HG02678 (cell line): Measurements from ENCODE around the gene FER.
A peak's percentile ranks its signal among the peaks of the same experiment; 100 is the strongest.

Experiments
- ATAC-seq: cut with Tn5 transposase; IDR thresholded peaks from one replicate; pipeline ENCODE4 v1.9.1; 2021; ENCODE audit warnings: mild to moderate bottlenecking, moderate library complexity; ENCODE audit not compliant: unreplicated experiment

FER gene

DNA sequence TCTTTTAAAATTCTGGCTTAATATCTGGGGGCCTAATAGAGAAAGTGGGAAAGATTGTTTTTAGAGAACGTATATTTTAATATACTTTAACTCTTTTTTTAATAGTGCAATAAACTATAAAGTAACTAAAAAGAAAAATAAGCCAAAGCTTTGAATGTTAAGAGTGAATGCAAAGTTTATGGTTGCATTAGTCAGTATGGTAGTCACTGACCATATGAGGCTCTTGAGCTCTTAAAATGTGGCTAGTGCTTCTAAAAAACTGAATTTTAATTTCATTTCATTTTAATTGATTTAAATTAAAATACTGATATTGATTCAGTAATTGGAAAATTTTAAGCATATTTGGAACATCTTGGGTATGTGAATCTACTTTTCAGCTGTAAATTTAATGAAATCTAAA is 351.4 kb downstream of the FER start:
- no peak for ATAC-seq

DNA sequence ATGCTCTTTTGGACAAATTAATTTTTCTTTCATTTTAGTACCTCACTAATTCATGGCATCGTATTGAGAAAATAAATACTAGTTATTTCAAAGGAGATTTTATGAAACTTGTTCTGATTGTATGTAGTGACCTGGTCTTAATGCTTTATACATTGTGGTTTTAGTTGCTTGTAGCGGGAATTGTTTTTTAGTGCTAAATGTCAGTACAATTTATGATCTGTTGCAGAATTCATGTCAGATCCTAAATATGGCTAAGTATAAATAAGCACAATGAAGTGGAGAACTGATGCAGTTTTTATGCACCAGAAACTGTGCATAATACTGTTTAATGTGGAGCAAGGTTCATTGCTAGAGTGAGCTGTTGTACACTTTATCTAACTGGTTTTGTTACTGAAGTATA is 353.3 kb downstream of the FER start:
- ATAC-seq = no peak

DNA sequence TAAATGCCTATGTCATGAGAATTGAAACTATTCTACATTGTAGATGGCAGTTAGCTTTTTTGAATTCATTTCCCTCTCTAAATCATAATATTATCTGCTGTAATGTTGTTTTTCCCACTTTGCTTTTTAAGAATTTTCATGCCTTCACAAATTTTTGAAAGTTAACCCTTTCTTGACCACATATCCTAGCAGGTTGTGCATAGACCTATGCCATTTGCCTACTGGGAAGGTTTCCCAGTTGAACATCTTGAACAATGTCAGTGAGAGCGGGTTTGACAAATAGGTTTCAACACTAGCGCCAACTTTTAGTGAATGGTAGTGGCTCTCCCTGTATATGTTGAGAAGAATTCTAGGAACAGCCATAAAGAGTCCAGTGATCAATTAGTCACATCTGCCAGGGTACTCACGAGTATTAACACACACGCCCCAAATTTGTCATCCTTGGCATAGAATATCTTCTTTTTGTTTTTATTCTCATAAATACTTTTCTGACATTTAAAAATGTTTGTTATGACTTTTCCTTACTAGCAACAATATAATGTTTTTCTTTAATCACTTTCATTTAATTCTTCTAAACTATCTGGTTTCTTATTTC is 354.5 kb downstream of the FER start:
- no peak for ATAC-seq

DNA sequence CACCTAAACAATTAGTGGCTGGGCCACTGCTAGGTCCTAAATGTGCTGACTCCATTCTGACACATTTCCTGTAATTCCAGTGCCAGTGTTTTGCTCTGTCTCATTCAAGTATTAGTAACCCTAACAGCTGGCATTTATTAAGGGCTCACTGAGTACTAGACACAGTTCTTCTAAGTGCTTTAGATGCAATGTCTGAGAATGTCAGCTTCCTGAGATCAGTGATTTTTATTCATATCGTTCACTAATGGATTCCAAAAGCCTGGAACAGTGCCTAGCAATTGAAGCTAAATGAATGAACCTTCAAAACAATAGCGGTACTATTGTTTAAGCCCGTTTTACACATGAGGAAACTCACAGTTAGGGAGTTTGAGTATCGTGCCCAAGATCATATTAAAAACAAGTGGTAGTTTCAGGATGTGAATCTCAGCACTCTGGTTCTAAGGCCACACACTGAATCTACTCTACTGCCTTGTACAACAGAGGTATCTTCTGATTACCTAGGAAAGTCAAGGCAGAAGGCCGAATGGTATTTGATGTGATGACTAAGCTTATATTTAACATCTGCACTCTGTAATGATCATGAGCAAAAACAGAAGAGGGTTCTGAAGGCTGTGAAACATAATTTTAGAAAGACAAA is 358.1 kb downstream of the FER start:
- ATAC-seq = no peak

DNA sequence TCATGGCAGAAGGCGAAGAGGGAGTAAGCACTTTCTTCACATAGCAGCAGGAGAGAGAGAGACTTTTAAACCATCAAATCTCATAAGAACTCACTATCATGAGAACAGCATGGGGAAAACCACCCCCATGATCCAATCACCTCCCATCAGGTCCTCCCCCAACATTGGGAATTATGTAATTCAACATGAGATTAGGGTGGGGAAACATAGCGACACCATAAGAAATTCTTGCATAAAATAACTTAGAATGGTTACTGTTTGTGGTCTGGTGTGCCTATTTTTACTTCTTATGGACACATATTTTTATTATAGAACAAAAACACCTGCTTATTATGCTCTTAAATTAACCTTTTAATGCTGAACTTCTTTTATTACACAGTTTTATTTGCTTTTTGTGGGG is 364.0 kb downstream of the FER start:
- no peak for ATAC-seq

DNA sequence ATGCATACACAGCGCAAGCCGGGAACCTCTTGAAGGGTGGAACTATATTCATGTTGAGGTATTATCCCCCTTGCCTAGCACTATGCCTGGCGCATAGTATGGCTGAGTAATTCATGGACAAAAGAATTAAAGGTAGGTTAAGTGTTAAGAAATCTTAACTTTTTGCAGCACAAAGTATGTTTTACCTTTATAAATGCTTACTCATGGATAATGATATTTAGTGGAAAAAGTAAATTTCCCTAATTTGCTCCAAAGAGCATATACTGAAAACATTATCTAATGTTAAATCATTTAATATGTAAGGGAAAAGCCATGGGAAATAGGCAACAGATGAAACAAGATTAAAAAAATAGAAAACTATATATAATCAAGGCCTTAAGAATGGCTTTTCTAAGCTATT is 365.9 kb downstream of the FER start:
- no peak for ATAC-seq

DNA sequence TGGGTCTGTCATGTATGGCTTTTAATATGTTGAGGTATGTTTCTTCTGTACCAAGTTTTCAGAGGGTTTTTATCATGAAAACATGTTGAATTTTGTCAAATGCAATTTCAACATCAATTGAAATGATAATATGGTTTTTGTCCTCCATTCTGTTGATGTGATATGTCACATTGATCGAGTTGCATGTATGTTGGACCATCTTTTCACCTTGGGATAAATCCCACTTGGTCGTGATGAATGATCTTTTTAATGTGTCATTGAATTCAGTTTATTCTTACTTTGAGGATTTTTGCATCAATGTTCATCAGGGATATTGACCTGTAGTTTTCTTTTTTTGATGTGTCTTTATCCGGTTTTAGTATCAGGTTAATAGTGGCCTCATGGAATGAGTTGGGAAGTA is 373.5 kb downstream of the FER start:
- ATAC-seq = no peak

DNA sequence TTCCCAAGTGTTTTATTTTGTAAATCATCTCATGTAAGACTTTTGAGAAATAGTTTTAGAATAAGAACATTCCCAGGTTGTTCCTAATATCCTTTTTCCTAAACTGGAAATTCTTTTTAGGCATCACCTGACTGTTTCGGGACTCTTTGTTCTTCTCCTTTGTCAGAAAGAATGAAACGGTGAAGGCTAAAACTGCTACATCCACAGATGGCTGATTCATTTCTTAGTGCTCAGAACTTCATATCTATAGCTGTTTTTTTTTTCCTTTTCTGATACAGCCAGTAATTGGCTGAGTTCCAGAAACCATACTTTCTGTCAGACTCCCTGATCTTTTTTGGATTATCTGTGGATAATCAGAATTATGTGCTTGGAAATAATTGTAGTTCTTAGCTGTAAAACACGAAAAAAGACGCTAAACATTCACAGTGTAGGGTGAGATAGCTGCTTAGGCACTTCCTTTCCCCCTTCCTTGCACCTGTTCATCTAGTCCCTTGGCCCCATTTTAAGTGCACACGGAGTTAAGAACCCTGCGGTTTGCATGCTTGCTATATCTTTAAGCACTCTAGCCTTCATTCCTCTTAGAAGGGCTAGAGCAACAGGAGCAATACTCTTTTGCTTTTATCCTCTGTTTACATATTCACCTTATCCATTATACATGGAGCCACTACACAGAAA is 378.2 kb downstream of the FER start:
- no peak for ATAC-seq

DNA sequence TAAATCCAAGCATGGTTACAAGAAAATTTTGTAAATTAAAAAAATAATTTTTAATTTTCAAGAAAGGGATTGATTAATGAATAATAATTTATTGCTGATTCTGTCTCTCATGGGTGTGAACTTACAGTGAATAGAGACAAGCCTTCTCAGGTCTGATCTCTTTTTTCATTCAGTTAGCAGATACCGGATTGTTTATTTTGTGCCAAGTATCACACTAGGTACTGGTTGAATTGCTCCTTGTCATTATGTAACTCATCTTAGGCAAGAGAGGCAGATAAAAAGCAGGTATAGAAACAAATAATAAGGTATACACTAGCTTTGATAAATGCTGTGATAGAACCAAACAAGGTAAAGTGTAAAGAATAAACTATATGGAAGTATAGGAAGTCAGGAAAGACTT is 378.8 kb downstream of the FER start:
- ATAC-seq = no peak

DNA sequence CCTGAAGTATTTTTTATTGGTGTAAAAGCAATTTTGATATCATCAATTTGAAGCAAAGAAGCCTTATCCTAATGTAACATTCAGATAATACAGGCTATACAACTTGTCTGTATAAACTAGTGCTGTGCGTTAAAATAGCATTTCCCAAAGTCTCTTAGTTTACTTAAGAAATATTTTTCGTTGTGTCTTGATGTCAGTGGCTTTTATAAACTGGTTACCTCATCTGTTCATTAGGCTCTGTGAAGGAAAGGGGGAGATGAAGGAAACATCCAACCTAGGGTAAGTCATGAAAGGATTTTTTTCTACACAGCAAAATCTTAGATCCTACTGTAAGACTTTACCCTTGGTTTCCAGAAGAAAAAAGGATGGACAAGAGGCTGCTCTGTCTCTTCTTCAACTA is 389.2 kb downstream of the FER start:
- ATAC-seq = no peak

DNA sequence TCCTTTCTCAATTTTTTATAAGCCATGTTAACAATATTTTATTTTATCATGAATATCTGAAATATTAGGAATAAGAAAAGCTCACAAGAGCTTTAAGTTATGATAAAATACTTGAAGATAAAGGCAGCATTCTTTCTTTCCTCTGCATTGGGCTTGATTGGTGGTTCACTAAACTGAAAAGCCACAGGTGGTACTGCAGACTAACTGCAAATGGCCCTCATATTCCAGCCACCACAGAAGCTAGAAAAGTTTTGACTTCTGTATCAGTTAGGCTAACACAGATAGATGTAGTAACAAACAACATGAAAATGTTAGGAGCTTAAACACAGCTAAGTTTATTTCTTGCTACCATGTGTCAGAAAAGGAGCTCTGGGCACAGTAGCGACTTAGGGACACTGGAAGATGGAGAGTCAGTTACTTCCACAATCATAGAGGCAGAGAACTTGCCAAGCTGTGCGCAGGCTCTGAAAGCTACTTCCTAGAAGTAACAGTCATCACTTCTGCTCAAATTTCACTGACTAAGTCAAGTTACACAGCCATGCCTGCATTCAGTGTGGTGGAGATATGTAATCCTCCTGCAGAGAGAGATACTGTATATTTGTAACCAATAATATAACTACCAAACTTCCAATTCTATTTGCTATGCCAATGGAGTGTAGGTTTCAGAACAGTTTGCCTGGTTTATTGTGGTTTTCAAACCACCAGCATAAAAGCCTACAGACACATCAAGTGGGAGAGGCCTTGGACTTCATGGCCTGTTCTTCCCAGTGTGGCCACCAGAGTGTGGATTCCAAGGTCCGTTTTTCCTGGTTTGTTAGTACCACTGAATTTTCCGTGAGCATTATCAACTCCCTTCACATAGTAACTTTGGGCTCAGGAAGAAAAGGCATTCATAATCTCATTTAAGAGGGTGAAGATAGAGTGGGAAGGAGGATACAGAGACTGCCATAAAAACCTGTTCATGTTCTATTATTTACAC is 393.8 kb downstream of the FER start:
- no peak for ATAC-seq

DNA sequence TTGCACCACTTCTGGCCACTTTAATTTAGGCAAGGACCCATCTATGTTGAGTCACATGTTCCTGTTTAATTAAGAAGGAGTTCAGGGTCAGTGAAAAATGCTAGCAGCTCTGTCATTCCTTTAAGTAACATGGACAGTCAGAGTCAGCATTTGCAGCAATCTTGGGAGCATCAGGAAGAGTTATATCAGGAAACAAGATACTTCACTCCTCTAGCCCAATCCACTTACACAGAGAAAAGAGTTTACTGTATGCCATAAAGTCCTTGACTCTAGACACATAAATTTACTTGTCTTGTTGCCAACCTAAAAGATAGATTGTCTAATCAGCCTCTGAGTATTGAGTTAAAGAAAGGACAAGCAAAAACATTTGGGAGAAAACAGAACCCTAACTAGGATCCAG is 395.3 kb downstream of the FER start:
- ATAC-seq = no peak

DNA sequence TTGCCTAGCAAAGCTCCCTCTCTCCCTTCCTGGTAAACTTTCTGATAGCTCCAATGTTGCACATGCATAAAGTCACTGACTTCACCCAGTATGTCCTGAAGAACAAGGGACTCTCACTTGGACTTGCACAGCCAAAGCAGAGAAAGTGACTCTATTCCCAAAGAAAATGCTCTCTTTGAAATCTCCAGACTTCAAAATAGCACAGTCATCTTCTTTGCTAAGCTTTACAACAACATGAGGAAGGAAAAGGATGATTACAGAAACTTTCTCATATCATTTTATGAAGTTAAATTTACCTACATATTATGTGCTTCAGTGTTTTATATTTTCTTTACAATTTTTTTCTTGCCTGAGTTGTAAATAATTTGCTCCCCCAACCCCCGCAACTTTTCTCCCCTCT is 397.4 kb downstream of the FER start:
- ATAC-seq = no peak

DNA sequence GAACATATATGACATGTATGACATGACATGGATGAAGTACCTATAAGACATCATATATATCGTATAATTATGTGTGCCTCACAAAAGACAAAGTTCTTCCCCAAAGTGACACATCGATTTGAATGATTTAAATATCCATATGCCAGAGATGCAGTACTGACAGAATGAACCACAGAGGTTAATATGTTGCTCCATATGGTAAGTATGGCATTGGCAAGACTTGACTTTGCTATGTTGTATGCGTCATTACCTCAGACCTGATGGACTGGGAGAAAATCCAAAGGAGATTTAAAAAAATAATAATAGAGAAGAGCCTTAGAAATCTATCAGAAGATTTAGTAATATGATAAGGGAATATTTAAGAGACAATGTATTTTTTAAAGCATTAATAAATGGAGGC is 398.9 kb downstream of the FER start:
- no peak for ATAC-seq

DNA sequence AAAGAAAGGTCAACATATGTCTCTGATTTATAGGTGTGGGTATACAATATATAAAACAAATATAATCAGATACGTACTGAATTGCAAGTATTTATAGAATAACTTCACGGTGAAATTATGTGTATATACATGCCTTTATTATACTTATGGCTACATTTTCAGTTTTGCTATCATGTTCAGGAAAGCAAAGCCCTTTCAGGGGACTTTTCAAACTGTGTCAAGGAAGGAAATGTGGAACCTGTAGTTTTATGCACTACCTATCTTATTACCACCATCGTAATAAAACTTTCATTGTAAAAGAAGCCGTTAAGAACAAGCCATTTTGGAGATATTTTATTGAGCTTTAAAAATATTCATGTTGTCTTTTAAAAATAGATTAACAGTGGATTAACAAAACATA is 404.9 kb downstream of the FER start:
- no peak for ATAC-seq

DNA sequence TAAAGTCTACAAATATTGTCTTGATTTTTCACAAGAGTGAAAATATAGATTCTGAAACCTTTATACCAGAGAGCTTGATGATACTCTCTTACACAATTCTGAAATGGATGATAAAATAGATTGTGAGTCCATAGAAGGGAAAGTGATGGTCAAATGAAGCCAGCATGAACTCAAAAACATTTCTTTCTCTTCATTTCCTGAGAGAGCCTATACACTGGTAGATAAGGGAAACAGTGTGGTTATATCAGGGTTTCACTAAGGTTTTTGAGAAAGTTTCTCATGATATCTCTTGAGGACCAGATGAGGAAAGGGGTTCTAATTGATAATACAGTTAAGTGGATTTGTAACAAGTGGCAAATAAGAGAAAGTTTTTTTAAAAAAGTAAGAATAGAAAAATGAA is 407.9 kb downstream of the FER start:
- no peak for ATAC-seq

DNA sequence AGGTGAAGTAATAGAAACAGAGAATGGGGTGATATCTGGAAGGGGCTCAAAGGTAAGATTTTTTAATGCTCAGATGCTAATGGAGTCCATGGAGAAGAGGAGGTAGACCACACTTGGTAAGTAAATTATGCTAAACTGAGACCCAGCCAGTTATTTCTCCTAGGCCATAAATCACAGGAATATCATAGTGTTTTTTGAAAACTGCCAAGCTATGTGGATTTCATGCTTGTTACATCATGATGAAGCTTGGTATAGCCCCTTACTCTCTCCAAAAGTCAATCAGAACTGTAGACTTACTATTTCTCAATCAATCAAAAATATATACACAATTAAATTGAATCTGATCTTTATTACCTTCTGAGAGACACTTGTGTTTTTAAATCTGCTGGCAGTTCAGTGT is 409.2 kb downstream of the FER start:
- no peak for ATAC-seq

DNA sequence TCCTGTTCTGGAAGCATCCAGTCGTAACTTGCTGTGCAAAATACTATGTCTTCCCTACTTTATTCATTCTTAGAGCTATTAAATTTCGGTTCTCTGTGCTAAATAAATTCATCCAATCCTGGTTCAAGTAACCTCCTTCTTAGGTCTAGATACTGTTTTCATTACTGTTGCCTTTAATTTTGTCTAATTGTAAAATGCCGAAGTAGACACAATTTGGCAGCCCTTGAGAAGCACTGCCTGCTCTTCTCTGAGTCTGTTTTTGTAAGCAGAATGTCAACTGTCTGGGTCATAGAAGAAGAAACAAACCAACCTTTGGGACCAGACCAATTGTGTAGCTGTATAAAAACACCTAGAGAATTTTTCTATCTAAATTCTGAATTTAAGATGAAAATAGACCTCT is 412.8 kb downstream of the FER start:
- ATAC-seq = no peak

DNA sequence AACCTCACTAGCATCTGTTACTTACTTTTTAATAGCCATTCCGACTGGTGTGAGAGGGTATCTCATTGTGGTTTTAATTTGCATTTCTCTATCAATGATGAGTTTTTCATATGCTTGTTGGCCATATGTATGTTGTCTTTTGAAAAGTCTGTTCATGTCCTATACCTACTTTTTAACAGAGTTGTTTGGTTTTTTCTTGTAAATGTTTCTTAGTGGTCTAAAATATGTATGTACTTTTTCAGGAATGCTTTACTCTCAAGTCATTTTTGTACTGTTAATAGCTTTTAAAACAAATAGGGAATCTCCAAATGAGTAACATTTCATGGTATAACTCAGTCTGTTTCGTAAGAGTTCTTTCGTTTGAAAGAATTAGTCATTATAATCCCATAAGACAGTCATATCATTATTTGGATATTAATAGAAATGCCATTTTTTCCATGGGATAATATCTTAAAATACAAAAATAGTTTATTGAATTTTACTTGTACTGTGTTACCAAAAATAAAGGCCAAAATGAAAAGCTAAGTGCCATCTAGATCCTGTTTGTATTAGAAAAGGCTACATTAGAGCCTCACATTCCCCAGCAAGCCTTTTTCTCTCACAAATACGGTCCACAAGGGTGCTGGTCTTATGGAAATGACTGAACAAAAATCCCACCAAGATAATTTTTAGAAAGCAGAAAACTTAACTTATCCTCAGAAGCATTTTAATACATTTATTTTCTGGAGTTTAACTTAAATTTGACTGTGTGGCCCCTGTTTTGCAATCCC is 414.4 kb downstream of the FER start:
- peak; percentile 67 for ATAC-seq

DNA sequence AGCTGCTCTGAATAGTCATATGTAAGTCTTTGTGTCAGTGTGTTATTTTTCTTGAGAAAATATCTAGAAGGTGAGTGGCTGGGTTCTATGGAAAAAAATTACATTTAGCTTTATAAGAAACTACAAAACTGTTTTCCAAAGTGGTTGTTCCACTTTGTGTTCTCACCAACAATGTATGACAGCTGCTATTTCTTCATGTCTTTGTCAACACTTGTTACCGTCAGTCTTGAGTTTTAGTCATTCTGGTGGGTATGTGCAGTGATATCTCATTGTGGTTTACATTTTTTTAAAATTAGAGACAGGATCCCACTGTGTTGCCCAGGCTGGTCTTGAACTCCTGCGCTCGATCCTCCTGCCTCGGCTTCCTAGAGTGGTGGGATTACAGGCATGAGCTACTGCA is 415.6 kb downstream of the FER start:
- ATAC-seq = no peak

DNA sequence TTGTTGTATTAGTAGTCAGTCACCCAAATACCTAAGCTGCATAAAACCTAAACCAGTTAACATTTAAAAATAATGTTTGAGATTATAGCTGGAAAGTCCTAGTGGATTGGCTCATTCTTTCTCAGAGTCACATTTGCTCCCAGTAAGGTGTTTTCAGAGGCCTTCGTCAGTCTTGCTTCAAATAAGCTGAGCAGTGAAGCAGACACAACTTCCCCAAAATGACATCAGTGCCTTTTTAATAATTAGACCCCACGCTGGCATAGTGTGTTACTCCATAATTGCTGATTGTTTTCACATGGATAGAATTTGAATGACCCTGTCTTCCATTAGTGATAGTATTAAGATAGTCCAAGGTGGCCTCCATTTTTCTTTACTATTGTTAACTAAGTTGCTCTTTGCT is 416.3 kb downstream of the FER start:
- peak; percentile 54 for ATAC-seq
